ENCODE measurements around the gene VCAN.

DNA sequence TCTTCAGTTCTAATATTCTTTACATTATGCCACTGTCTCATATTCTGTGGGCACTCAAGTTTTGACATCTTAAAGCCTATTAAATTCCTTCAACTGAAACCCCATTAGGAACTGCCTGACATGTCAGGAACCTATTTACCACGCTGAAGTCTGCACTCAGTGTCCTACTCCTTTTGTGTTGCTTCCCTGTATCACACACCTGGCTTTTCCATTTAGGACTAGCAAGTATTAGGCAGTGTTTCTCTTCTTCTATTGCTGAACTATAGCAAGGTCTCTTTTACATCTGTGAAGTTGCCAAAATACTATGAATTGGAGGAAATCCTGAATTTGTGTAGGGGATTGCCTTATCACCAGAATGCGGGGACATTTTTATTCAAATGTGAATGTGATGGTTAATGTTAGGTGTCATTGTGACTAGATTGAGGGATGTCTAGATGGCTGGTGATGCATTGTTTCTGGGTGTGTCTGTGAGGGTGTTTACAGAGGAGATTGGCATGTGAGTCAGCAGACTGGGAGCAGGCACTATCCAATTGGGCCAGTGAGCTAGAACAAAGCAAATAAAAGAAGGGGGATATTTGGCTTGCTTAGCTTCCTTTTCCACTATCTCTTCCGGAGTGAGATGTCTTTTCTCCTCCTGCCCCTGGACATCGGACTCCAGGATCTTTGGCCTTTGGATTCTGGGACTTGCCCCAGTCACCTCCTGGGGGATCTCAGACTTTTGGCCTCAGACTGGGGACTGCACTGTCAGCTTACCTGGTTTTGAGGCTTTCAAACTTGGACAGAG is 21.2 kb upstream of the VCAN start:
- TF ChIP-seq POLR2A (IDR thresholded peaks at IDR 0.05) = no peak
- no peak for TF ChIP-seq CTCF (IDR thresholded peaks at IDR 0.05)

Measured in heart left ventricle (tissue), 13 donors.